ENCODE measurements around the gene ANXA11. TPM values are rescaled to one million over a fixed set of nuclear protein-coding genes. Genes with fewer than 3 reads are reported as not detected.

The ANXA11 gene
- total and polyA plus RNA-seq, 2 experiments from 2014 or later: 92.8 to 168 TPM

DNA sequence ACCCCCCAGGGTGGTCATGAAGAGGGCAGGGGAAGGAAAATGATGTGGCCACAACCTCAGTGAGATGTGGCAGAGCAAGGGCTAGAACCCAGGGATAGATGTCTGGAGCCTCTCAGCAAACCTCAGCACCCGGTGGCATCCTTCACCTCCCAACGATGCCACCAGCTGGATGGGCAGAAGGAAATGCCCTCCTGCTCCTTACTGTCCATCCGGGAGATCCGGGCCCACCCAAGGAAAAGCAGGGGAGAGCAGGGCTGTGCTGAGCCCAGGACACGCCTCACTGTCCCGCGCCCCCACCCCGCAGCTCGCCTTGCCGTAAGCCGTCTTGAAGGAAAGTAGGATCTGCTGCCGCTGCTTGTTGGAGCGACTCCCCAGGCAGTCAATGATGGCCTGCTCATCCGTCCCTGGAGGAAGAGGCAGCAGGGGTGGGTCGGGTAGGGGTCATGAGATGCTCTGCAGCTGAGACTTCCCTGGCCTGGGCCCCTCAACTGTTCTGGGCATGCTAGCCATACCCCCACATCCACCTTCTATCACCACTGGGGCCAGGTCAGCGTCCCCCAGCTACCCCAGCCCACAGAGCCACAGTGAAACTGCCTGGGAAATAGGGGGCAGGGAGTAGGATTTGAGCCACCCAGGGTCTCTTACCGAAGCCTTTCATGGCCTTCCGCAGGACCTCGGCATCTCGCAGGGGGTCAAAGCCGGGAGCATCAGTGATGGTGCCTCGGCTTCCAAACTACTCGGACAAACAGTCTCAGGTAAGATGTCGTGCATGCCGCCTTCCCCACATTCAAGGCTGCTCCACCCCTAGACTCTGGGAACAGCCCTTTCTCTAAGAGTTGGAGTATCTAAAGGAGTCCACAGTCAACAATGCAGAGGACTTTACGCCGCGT is 38.5 kb downstream of the ANXA11 start:
- Histone ChIP-seq H3K4me1 (ENCODE audit: insufficient read depth) (no peaks in the 10 kb centered on the region), H4K20me1 (ENCODE audit: insufficient read depth, poor library complexity, severe bottlenecking) (peaks cover 16% of the 10 kb centered on the region), H3K4me2 (no peak overlapping the region), H3K9me2 (replicated peaks; ENCODE audit: insufficient read depth) (no peaks in the 10 kb centered on the region), H3K36me3 (replicated peaks; ENCODE audit: insufficient read depth, low read depth) (no peaks in the 10 kb centered on the region), H2AFZ (no peak overlapping the region), H3K4me3 (no peak overlapping the region), H3K27ac (no peak overlapping the region), H3K9me3 (ENCODE audit: low read depth) (no peaks in the 10 kb centered on the region), H3K27me3 (no peaks in the 10 kb centered on the region), H3K79me2 (peaks cover 25% of the 10 kb centered on the region)
- 96% methylated on average over 28 of the region's 28 CpGs for WGBS (ENCODE audit: low lambda C conversion rate, missing lambda C conversion rate)
- no peak for DNase-seq (ENCODE audit: low spot score)
- TF ChIP-seq, protein P1, sequence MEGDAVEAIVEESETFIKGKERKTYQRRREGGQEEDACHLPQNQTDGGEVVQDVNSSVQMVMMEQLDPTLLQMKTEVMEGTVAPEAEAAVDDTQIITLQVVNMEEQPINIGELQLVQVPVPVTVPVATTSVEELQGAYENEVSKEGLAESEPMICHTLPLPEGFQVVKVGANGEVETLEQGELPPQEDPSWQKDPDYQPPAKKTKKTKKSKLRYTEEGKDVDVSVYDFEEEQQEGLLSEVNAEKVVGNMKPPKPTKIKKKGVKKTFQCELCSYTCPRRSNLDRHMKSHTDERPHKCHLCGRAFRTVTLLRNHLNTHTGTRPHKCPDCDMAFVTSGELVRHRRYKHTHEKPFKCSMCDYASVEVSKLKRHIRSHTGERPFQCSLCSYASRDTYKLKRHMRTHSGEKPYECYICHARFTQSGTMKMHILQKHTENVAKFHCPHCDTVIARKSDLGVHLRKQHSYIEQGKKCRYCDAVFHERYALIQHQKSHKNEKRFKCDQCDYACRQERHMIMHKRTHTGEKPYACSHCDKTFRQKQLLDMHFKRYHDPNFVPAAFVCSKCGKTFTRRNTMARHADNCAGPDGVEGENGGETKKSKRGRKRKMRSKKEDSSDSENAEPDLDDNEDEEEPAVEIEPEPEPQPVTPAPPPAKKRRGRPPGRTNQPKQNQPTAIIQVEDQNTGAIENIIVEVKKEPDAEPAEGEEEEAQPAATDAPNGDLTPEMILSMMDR (IDR thresholded peaks at IDR 0.05; ENCODE audit: poor library complexity): no peak
- TF ChIP-seq EZH2 (IDR thresholded peaks at IDR 0.05; ENCODE audit: borderline replicate concordance) (no peak), EZH2phosphoT487 (IDR thresholded peaks at IDR 0.05; ENCODE audit: low read depth, severe bottlenecking, unreplicated experiment) (no peak)

DNA sequence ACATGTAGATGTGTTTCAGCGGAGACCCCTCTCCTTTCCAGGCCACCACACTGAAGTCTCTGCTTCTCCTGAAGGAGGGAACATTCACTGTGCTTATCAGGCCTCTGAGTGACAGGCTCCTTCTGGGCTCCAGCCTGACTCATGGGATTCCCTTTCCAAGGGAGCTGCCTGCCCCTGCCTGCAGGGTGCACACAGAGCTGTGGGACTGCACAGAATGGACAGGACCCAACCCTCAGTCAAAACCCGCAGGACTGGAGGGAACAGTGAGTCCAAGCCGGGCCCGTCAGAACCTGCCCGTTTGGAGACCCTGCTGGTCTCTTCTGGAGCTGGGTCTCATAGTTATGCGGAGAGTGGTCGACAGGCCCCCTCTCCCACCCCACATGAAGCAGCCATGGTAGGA is 40.2 kb downstream of the ANXA11 start:
- Histone ChIP-seq H3K9me3 (ENCODE audit: low read depth) (no peaks in the 10 kb centered on the region), H3K9me2 (replicated peaks; ENCODE audit: insufficient read depth) (no peaks in the 10 kb centered on the region), H2AFZ (no peak overlapping the region), H4K20me1 (ENCODE audit: insufficient read depth, poor library complexity, severe bottlenecking) (peaks cover 11% of the 10 kb centered on the region), H3K4me1 (ENCODE audit: insufficient read depth) (no peaks in the 10 kb centered on the region), H3K4me3 (no peak overlapping the region), H3K27me3 (no peaks in the 10 kb centered on the region), H3K4me2 (no peak overlapping the region), H3K27ac (no peak overlapping the region), H3K36me3 (replicated peaks; ENCODE audit: insufficient read depth, low read depth) (no peaks in the 10 kb centered on the region), H3K79me2 (peaks cover 12% of the 10 kb centered on the region)
- no peak for DNase-seq (ENCODE audit: low spot score)
- 92% methylated on average over 7 of the region's 7 CpGs for WGBS (ENCODE audit: low lambda C conversion rate, missing lambda C conversion rate)
- TF ChIP-seq, protein P1 (IDR thresholded peaks at IDR 0.05; ENCODE audit: poor library complexity): no peak
- no peak for TF ChIP-seq EZH2phosphoT487 (IDR thresholded peaks at IDR 0.05; ENCODE audit: low read depth, severe bottlenecking, unreplicated experiment)
- no peak for TF ChIP-seq EZH2 (IDR thresholded peaks at IDR 0.05; ENCODE audit: borderline replicate concordance)

DNA sequence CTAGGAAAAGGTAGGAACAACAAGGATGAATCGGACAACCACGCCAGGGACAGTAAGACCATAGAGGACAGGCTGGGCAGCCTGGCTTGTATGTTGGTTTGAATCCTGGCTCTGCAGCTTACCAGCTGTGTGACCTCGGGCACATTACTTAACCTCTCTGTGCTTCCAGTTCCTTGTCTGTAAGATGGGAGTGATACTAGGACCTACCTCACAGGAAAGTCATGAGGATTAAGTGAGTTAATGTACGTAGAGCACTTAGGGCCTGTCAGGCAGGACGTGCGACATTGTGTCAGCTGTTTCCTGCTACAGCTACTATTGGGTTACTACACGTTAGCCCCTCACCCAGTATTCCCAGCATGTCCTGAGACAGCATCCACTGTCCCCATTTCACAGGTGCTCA is 40.7 kb downstream of the ANXA11 start:
- no peak for DNase-seq (ENCODE audit: low spot score)
- Histone ChIP-seq H3K4me3 (no peak overlapping the region), H3K27me3 (no peaks in the 10 kb centered on the region), H3K9me3 (ENCODE audit: low read depth) (no peaks in the 10 kb centered on the region), H3K4me1 (ENCODE audit: insufficient read depth) (no peaks in the 10 kb centered on the region), H3K9me2 (replicated peaks; ENCODE audit: insufficient read depth) (no peaks in the 10 kb centered on the region), H3K4me2 (no peak overlapping the region), H3K79me2 (peaks cover 8% of the 10 kb centered on the region), H3K36me3 (replicated peaks; ENCODE audit: insufficient read depth, low read depth) (no peaks in the 10 kb centered on the region), H2AFZ (no peak overlapping the region), H3K27ac (no peak overlapping the region), H4K20me1 (ENCODE audit: insufficient read depth, poor library complexity, severe bottlenecking) (peaks cover 6% of the 10 kb centered on the region)
- 94% methylated on average over 7 of the region's 7 CpGs for WGBS (ENCODE audit: low lambda C conversion rate, missing lambda C conversion rate)
- no peak for TF ChIP-seq EZH2 (IDR thresholded peaks at IDR 0.05; ENCODE audit: borderline replicate concordance)
- TF ChIP-seq EZH2phosphoT487 (IDR thresholded peaks at IDR 0.05; ENCODE audit: low read depth, severe bottlenecking, unreplicated experiment): no peak

DNA sequence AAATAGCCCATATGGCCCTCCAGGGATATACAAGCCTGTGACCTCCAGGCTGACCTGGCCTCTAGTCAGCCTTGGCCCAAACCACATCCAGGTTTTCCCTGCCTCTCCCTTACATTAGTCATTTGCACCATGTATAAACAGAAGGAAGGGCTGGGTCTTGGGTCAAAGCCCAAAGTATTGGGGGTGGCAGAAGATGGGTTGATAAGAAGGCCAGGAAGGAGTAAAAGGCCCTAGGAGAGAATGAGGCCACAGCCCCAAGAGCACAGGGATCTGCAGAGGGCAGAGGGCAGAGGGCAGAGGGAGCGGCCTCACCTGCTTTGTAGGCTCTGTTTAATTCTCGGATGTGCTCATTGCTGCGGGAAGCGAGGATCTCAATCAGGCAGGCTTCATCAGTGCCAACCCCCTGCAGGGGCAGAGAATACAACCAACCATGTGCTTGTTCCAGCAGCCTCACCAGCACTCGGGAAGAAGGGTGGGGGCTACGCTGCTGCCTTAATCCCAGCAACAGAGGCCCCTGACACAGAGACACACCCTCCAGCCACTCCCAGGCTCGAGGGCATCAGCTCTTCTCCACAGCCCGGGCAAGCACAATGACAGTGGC is 41.5 kb downstream of the ANXA11 start:
- TF ChIP-seq, protein P1 (IDR thresholded peaks at IDR 0.05; ENCODE audit: poor library complexity): no peak
- TF ChIP-seq EZH2 (IDR thresholded peaks at IDR 0.05; ENCODE audit: borderline replicate concordance) (no peak), EZH2phosphoT487 (IDR thresholded peaks at IDR 0.05; ENCODE audit: low read depth, severe bottlenecking, unreplicated experiment) (no peak)
- DNase-seq (ENCODE audit: low spot score): no peak
- H3K36me3 ChIP-seq (replicated peaks; ENCODE audit: insufficient read depth, low read depth): no peaks in the 10 kb centered on the region
- H3K79me2 ChIP-seq: peaks cover 4% of the 10 kb centered on the region
- H3K27me3 ChIP-seq: no peaks in the 10 kb centered on the region
- H3K9me2 ChIP-seq (replicated peaks; ENCODE audit: insufficient read depth): no peaks in the 10 kb centered on the region
- WGBS (ENCODE audit: low lambda C conversion rate, missing lambda C conversion rate): 89% methylated on average over 8 of the region's 8 CpGs
- no peak overlapping the region for H3K4me3 ChIP-seq
- H2AFZ ChIP-seq: no peak overlapping the region
- H3K4me2 ChIP-seq: no peak overlapping the region
- no peaks in the 10 kb centered on the region for H3K9me3 ChIP-seq (ENCODE audit: low read depth)
- H3K27ac ChIP-seq: no peak overlapping the region
- H4K20me1 ChIP-seq (ENCODE audit: insufficient read depth, poor library complexity, severe bottlenecking): peaks cover 6% of the 10 kb centered on the region
- H3K4me1 ChIP-seq (ENCODE audit: insufficient read depth): peaks cover 5% of the 10 kb centered on the region

All from hepatocyte (in vitro differentiated cells).